H9 (cell line): ENCODE data around the gene KIAA1958. TPM values are rescaled to one million over a fixed set of nuclear protein-coding genes. Genes with fewer than 3 reads are reported as not detected.

Source experiments
- DNase-seq: peaks from one replicate; pipeline ENCODE4 v3.0.0-alpha.2; 2017
- H2AFZ ChIP-seq: one replicate; pipeline ENCODE4 v1.6.1; 2013; ENCODE audit warnings: mild to moderate bottlenecking, low read length, control low read depth, moderate library complexity
- H2AK5ac ChIP-seq: 2 replicates; pipeline ENCODE4 v1.6.1; 2013; ENCODE audit warnings: low read length, control low read depth, mixed read lengths; ENCODE audit not compliant: insufficient read length
- H2BK120ac ChIP-seq: one replicate; pipeline ENCODE4 v1.6.1; 2013; ENCODE audit warnings: low read depth, mild to moderate bottlenecking, low read length, control low read depth, inconsistent platforms; ENCODE audit not compliant: poor library complexity, severe bottlenecking
- H2BK12ac ChIP-seq: 2 replicates; pipeline ENCODE4 v1.6.1; 2013; ENCODE audit warnings: low read length, control low read depth, mixed read lengths, low read depth; ENCODE audit not compliant: insufficient read length
- H2BK15ac ChIP-seq: 2 replicates; pipeline ENCODE4 v1.6.1; 2013; ENCODE audit warnings: low read depth, low read length, control low read depth
- H2BK20ac ChIP-seq: one replicate; pipeline ENCODE4 v1.6.1; 2013; ENCODE audit warnings: low read depth, mild to moderate bottlenecking, low read length, control low read depth, inconsistent platforms; ENCODE audit not compliant: poor library complexity, severe bottlenecking
- H2BK5ac ChIP-seq: 2 replicates; pipeline ENCODE4 v1.6.1; 2013; ENCODE audit warnings: low read length, control low read depth, mixed read lengths; ENCODE audit not compliant: insufficient read length
- H3K14ac ChIP-seq: 2 replicates; pipeline ENCODE4 v1.6.1; 2013; ENCODE audit warnings: low read length, control low read depth; ENCODE audit not compliant: insufficient read depth
- H3K18ac ChIP-seq: 2 replicates; pipeline ENCODE4 v1.6.1; 2013; ENCODE audit warnings: low read depth, mild to moderate bottlenecking, mixed read lengths, low read length, control low read depth; ENCODE audit not compliant: insufficient read length
- H3K23ac ChIP-seq: 2 replicates; pipeline ENCODE4 v1.6.1; 2013; ENCODE audit warnings: low read length, control low read depth, mixed read lengths, low read depth; ENCODE audit not compliant: insufficient read length
- H3K23me2 ChIP-seq: 2 replicates; pipeline ENCODE4 v1.6.1; 2013; ENCODE audit warnings: low read depth, mild to moderate bottlenecking, mixed read lengths, low read length, control low read depth; ENCODE audit not compliant: insufficient read length, poor library complexity, severe bottlenecking
- H3K27ac ChIP-seq: 2 replicates; pipeline ENCODE4 v1.5.1; 2013; ENCODE audit warnings: low read length, control low read depth, mixed read lengths, low read depth; ENCODE audit not compliant: insufficient read length
- H3K27me3 ChIP-seq: 2 replicates; pipeline ENCODE4 v1.6.1; 2013; ENCODE audit warnings: low read length, control low read depth, inconsistent platforms; ENCODE audit not compliant: insufficient read depth
- H3K4ac ChIP-seq: 2 replicates; pipeline ENCODE4 v1.6.1; 2013; ENCODE audit warnings: low read depth, mild to moderate bottlenecking, control low read depth, inconsistent platforms, low read length, moderate library complexity
- H3K4me1 ChIP-seq: 2 replicates; pipeline ENCODE4 v1.6.1; 2013; ENCODE audit warnings: low read length, control low read depth, inconsistent platforms; ENCODE audit not compliant: insufficient read depth
- H3K4me2 ChIP-seq: 2 replicates; pipeline ENCODE4 v1.6.1; 2013; ENCODE audit warnings: low read length, control low read depth, mixed read lengths; ENCODE audit not compliant: insufficient read length, insufficient read depth
- H3K56ac ChIP-seq: 2 replicates; pipeline ENCODE4 v1.6.1; 2013; ENCODE audit warnings: low read depth, mild to moderate bottlenecking, mixed read lengths, low read length, control low read depth; ENCODE audit not compliant: insufficient read length
- H3K79me1 ChIP-seq: 2 replicates; pipeline ENCODE4 v1.6.1; 2013; ENCODE audit warnings: low read depth, mild to moderate bottlenecking, moderate library complexity, low read length, control low read depth, inconsistent platforms; ENCODE audit not compliant: insufficient read depth, poor library complexity, severe bottlenecking
- H3K79me2 ChIP-seq: 2 replicates; pipeline ENCODE4 v1.6.1; 2013; ENCODE audit warnings: low read length, control low read depth, inconsistent platforms; ENCODE audit not compliant: insufficient read depth
- H3K9ac ChIP-seq: 2 replicates; pipeline ENCODE4 v1.6.1; 2013; ENCODE audit warnings: low read length, control low read depth, mixed read lengths; ENCODE audit not compliant: insufficient read length; ENCODE audit errors: extremely low read depth
- H3K9me3 ChIP-seq: one replicate; pipeline ENCODE4 v1.6.1; 2013; ENCODE audit warnings: low read depth, low read length, inconsistent platforms; ENCODE audit not compliant: control insufficient read depth
- H3T11ph ChIP-seq: one replicate; pipeline ENCODE4 v1.6.1; 2013; ENCODE audit warnings: mild to moderate bottlenecking, low read length, control low read depth, inconsistent platforms
- H4K20me1 ChIP-seq: one replicate; pipeline ENCODE4 v1.6.1; 2013; ENCODE audit not compliant: control insufficient read depth, insufficient read length, insufficient read depth
- H4K5ac ChIP-seq: 2 replicates; pipeline ENCODE4 v1.6.1; 2013; ENCODE audit warnings: low read depth, mild to moderate bottlenecking, mixed read lengths, low read length, control low read depth; ENCODE audit not compliant: insufficient read length
- H4K8ac ChIP-seq: replicated peaks from 2 replicates; pipeline ENCODE4 v1.6.1; 2013; ENCODE audit warnings: low read length, control low read depth, mixed read lengths, low read depth; ENCODE audit not compliant: insufficient read length
- H4K91ac ChIP-seq: 2 replicates; pipeline ENCODE4 v1.6.1; 2013; ENCODE audit warnings: low read depth, mild to moderate bottlenecking, moderate library complexity, mixed read lengths, low read length, control low read depth; ENCODE audit not compliant: insufficient read length
- H3K27ac Mint-ChIP-seq, 3 experiments: 2 replicates in 2 of 3; 3 replicates in 1 of 3; pipeline ENCODE4 v1.8.0; 2020 to 2021; ENCODE audit warnings: mixed read lengths in 3 of 3, mild to moderate bottlenecking in 1 of 3, moderate library complexity in 1 of 3
- H3K27me3 Mint-ChIP-seq: 2 replicates; pipeline ENCODE4 v1.8.0; 2021; ENCODE audit warnings: low read depth, mild to moderate bottlenecking, moderate library complexity, mixed read lengths
- H3K36me3 Mint-ChIP-seq, 3 experiments: 2 replicates in 2 of 3; 3 replicates in 1 of 3; pipeline ENCODE4 v1.8.0; 2020 to 2021; ENCODE audit warnings: low read depth in 3 of 3, mixed read lengths in 3 of 3; ENCODE audit not compliant: insufficient read depth in 1 of 3
- H3K4me1 Mint-ChIP-seq, 2 experiments: 2 replicates each; pipeline ENCODE4 v1.8.0; 2020; ENCODE audit warnings: mixed read lengths in 2 of 2
- H3K4me3 Mint-ChIP-seq, 2 experiments: 2 replicates in 1 of 2; 3 replicates in 1 of 2; pipeline ENCODE4 v1.8.0; 2020 to 2021; ENCODE audit warnings: mild to moderate bottlenecking in 2 of 2, mixed read lengths in 2 of 2, moderate library complexity in 1 of 2
- H3K9me3 Mint-ChIP-seq, 2 experiments: 2 replicates in 1 of 2; 3 replicates in 1 of 2; pipeline ENCODE4 v1.8.0; 2020; ENCODE audit warnings: mild to moderate bottlenecking in 2 of 2, mixed read lengths in 2 of 2, moderate library complexity in 1 of 2
- WGBS: extraction: QIAGEN DNeasy Blood & Tissue Kit; methylation state at CpG from one replicate; pipeline ENCODE4 v1.1.7; 2013; ENCODE audit warnings: missing lambda C conversion rate, low lambda C conversion rate, mixed read lengths; ENCODE audit not compliant: insufficient read length; ENCODE audit errors: extremely low coverage; 5-methylcytosine and 5-hydroxymethylcytosine counted together
- total RNA-seq: library from RNA; stranded (reverse); gene quantifications from 2 replicates; pipeline ENCODE4 v1.2.1, GENCODE V29; 2021
- TF ChIP-seq, protein P1 (sequence below): fragments of 200-600 bp; sonication (generic); conservative IDR thresholded peaks from 3 replicates; pipeline ENCODE4 v1.8.0; 2021; ENCODE audit warnings: antibody characterized with exemption, mild to moderate bottlenecking

Gene KIAA1958
- total RNA-seq, 1 experiment from 2014 or later, result 34.0 TPM

DNA sequence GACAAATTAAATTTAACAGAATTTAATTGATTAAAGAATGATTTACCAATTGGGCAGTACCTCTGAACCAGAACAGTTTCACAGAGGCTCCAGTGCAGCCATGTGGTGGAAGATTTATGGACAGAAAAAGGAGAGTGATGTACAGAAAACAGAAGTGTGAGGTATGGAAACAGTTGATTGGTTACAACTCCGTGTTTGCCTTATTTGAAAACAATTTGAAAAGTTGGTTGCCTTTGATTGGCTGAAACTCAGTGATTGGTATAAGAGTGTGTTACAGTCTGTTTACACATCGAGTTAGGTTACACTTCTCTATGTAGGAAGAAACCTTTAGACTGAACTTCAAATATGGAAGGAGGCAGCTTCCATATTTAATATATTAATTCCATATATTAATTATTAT, 30.1 kb downstream of the KIAA1958 start:
- no peaks in the 10 kb centered on the region for H4K20me1 ChIP-seq
- no peak overlapping the region for H2BK120ac ChIP-seq
- no peak overlapping the region for H2BK12ac ChIP-seq
- no peaks in the 10 kb centered on the region for H3K79me1 ChIP-seq
- H3K4ac ChIP-seq, result no peak overlapping the region
- H3K9me3 ChIP-seq, result no peaks in the 10 kb centered on the region
- no peaks in the 10 kb centered on the region; the same call in 1 of the 2 replicates for H3K79me2 ChIP-seq
- Mint-ChIP-seq H3K27ac (no peak overlapping the region), H3K4me3 (no peak overlapping the region), H3K36me3 (peaks cover 0 to 3% (median 1%) of the 10 kb centered on the region in 3 experiments; a peak in 3 of 7 replicates), H3K4me1 (peaks cover 15 to 18% of the 10 kb centered on the region in 2 experiments), H3K9me3 (peaks cover 0 to 2% of the 10 kb centered on the region in 2 experiments; a peak in 1 of 5 replicates), H3K27me3 (no peaks in the 10 kb centered on the region)
- H3K56ac ChIP-seq, result no peak overlapping the region
- no peak overlapping the region for H3T11ph ChIP-seq
- H3K4me2 ChIP-seq, result no peak overlapping the region
- DNase-seq, result no peak
- no peak overlapping the region for H4K91ac ChIP-seq
- no peaks in the 10 kb centered on the region for H3K23me2 ChIP-seq
- WGBS, result no CpG with 5 or more reads among the region's 2 CpGs
- no peak overlapping the region for H2AK5ac ChIP-seq
- H3K9ac ChIP-seq, result no peak overlapping the region
- H3K27me3 ChIP-seq, result no peaks in the 10 kb centered on the region
- H3K18ac ChIP-seq, result no peak overlapping the region
- no peaks in the 10 kb centered on the region for H3K4me1 ChIP-seq
- H2BK20ac ChIP-seq, result no peak overlapping the region
- TF ChIP-seq, protein P1, sequence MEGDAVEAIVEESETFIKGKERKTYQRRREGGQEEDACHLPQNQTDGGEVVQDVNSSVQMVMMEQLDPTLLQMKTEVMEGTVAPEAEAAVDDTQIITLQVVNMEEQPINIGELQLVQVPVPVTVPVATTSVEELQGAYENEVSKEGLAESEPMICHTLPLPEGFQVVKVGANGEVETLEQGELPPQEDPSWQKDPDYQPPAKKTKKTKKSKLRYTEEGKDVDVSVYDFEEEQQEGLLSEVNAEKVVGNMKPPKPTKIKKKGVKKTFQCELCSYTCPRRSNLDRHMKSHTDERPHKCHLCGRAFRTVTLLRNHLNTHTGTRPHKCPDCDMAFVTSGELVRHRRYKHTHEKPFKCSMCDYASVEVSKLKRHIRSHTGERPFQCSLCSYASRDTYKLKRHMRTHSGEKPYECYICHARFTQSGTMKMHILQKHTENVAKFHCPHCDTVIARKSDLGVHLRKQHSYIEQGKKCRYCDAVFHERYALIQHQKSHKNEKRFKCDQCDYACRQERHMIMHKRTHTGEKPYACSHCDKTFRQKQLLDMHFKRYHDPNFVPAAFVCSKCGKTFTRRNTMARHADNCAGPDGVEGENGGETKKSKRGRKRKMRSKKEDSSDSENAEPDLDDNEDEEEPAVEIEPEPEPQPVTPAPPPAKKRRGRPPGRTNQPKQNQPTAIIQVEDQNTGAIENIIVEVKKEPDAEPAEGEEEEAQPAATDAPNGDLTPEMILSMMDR, result no peak
- H4K5ac ChIP-seq, result no peak overlapping the region
- H3K14ac ChIP-seq, result no peak overlapping the region
- H3K23ac ChIP-seq, result no peak overlapping the region
- H2AFZ ChIP-seq, result no peak overlapping the region
- H2BK5ac ChIP-seq, result no peak overlapping the region
- no peak overlapping the region for H3K27ac ChIP-seq
- no peak overlapping the region for H4K8ac ChIP-seq
- no peak overlapping the region for H2BK15ac ChIP-seq
